Activated CD4-positive, alpha-beta T cell treated with anti-CD3 and anti-CD28 coated beads, Interleukin-2, amount 10 ng/mL, durations not matched to agents 24 days and 14 days (primary cell): ENCODE results near the gene SH2B2. TPM values are rescaled to one million over a fixed set of nuclear protein-coding genes. Genes with fewer than 3 reads are reported as not detected.

Source experiments
- DNase-seq: peaks from one replicate; pipeline ENCODE4 v3.0.0; 2022
- H3K27ac Mint-ChIP-seq: one replicate; pipeline ENCODE4 v1.8.0; 2022; ENCODE audit warnings: mild to moderate bottlenecking, mixed read lengths
- H3K27me3 Mint-ChIP-seq: one replicate; pipeline ENCODE4 v1.8.0; 2022; ENCODE audit warnings: mixed read lengths
- H3K36me3 Mint-ChIP-seq: one replicate; pipeline ENCODE4 v1.8.0; 2022; ENCODE audit warnings: low read depth, mild to moderate bottlenecking, mixed read lengths
- H3K4me1 Mint-ChIP-seq: one replicate; pipeline ENCODE4 v1.8.0; 2021; ENCODE audit warnings: mixed read lengths
- H3K4me3 Mint-ChIP-seq: one replicate; pipeline ENCODE4 v1.8.0; 2022; ENCODE audit warnings: mild to moderate bottlenecking, moderate library complexity, mixed read lengths
- H3K9me3 Mint-ChIP-seq: one replicate; pipeline ENCODE4 v1.8.0; 2021; ENCODE audit warnings: mixed read lengths
- intact Hi-C: fragments of 100-400 bp; cut with micrococcal nuclease; formaldehyde crosslinking; loops from one replicate; pipeline ENCODE4 v1.15.1; 2023
- total RNA-seq: library from RNA; stranded (reverse); gene quantifications from 2 replicates; pipeline ENCODE4 v1.2.3, GENCODE V29; 2022

SH2B2 gene
- total RNA-seq, 1 donor from 2014 or later = 3.1 TPM

- DNase-seq = no peak
- no peaks in the 10 kb centered on the region for H3K4me1 Mint-ChIP-seq
- intact Hi-C loops = no loop called here
- H3K36me3 Mint-ChIP-seq = no peaks in the 10 kb centered on the region
- no peak overlapping the region for H3K27ac Mint-ChIP-seq
- no peak overlapping the region for H3K4me3 Mint-ChIP-seq
- no peaks in the 10 kb centered on the region for H3K9me3 Mint-ChIP-seq
- no peaks in the 10 kb centered on the region for H3K27me3 Mint-ChIP-seq
Observed at GRCh38 chr7:102255916-102256315, 30.8 kb upstream of the SH2B2 start.

- intact Hi-C loops = no loop called here
- Mint-ChIP-seq H3K36me3 (no peaks in the 10 kb centered on the region), H3K4me3 (no peak overlapping the region), H3K4me1 (no peaks in the 10 kb centered on the region), H3K9me3 (no peaks in the 10 kb centered on the region), H3K27me3 (no peaks in the 10 kb centered on the region), H3K27ac (no peak overlapping the region)
- DNase-seq = no peak
Observed at GRCh38 chr7:102258073-102258748, 28.5 kb upstream of the SH2B2 start.

GRCh38 chr7:102258749-102259107, 27.9 kb upstream of the SH2B2 start:
- H3K9me3 Mint-ChIP-seq = no peaks in the 10 kb centered on the region
- no peaks in the 10 kb centered on the region for H3K27me3 Mint-ChIP-seq
- no peaks in the 10 kb centered on the region for H3K4me1 Mint-ChIP-seq
- H3K36me3 Mint-ChIP-seq = no peaks in the 10 kb centered on the region
- H3K4me3 Mint-ChIP-seq = no peak overlapping the region
- no peak overlapping the region for H3K27ac Mint-ChIP-seq
- intact Hi-C loops = no loop called here
- DNase-seq = no peak

GRCh38 chr7:102260856-102261255, 25.8 kb upstream of the SH2B2 start:
- intact Hi-C loops = no loop called here
- Mint-ChIP-seq H3K4me1 (no peaks in the 10 kb centered on the region), H3K4me3 (no peak overlapping the region), H3K27me3 (no peaks in the 10 kb centered on the region), H3K27ac (no peak overlapping the region), H3K36me3 (no peaks in the 10 kb centered on the region), H3K9me3 (no peaks in the 10 kb centered on the region)
- no peak for DNase-seq

GRCh38 chr7:102261451-102261850, 25.2 kb upstream of the SH2B2 start:
- Mint-ChIP-seq H3K36me3 (no peaks in the 10 kb centered on the region), H3K27me3 (no peaks in the 10 kb centered on the region)
- intact Hi-C loops = no loop called here

GRCh38 chr7:102262546-102262945, 24.1 kb upstream of the SH2B2 start:
- Mint-ChIP-seq H3K4me1 (no peaks in the 10 kb centered on the region), H3K27ac (no peak overlapping the region)

More at GRCh38 chr7:102261451-102261850, 25.2 kb upstream of the SH2B2 start:
- Mint-ChIP-seq H3K27ac (no peak overlapping the region), H3K4me1 (no peaks in the 10 kb centered on the region), H3K9me3 (no peaks in the 10 kb centered on the region), H3K4me3 (no peak overlapping the region)
- DNase-seq = no peak

GRCh38 chr7:102264367-102264891, 22.2 kb upstream of the SH2B2 start:
- Mint-ChIP-seq H3K27me3 (no peaks in the 10 kb centered on the region), H3K27ac (no peak overlapping the region), H3K4me1 (no peaks in the 10 kb centered on the region), H3K36me3 (no peaks in the 10 kb centered on the region), H3K4me3 (no peak overlapping the region), H3K9me3 (no peaks in the 10 kb centered on the region)
- DNase-seq = no peak
- intact Hi-C loops = no loop called here

More at GRCh38 chr7:102262546-102262945, 24.1 kb upstream of the SH2B2 start:
- no peaks in the 10 kb centered on the region for H3K36me3 Mint-ChIP-seq
- H3K9me3 Mint-ChIP-seq = no peaks in the 10 kb centered on the region
- intact Hi-C loops = no loop called here
- no peak for DNase-seq
- no peak overlapping the region for H3K4me3 Mint-ChIP-seq
- H3K27me3 Mint-ChIP-seq = no peaks in the 10 kb centered on the region

GRCh38 chr7:102266541-102266940, 20.1 kb upstream of the SH2B2 start:
- no peak overlapping the region for H3K4me3 Mint-ChIP-seq
- no peaks in the 10 kb centered on the region for H3K4me1 Mint-ChIP-seq
- no peak overlapping the region for H3K27ac Mint-ChIP-seq
- H3K36me3 Mint-ChIP-seq = no peaks in the 10 kb centered on the region
- H3K9me3 Mint-ChIP-seq = no peaks in the 10 kb centered on the region
- H3K27me3 Mint-ChIP-seq = no peaks in the 10 kb centered on the region
- intact Hi-C loops = no loop called here
- DNase-seq = no peak

- peaks cover 2% of the 10 kb centered on the region for H3K4me1 Mint-ChIP-seq
- H3K36me3 Mint-ChIP-seq = no peaks in the 10 kb centered on the region
- intact Hi-C loops = no loop called here
- no peak overlapping the region for H3K4me3 Mint-ChIP-seq
- no peak for DNase-seq
- H3K9me3 Mint-ChIP-seq = no peaks in the 10 kb centered on the region
- no peaks in the 10 kb centered on the region for H3K27me3 Mint-ChIP-seq
- H3K27ac Mint-ChIP-seq = no peak overlapping the region
Observed at GRCh38 chr7:102268635-102269034, 18.0 kb upstream of the SH2B2 start.

GRCh38 chr7:102270178-102270887, 16.3 kb upstream of the SH2B2 start:
- DNase-seq = no peak
- intact Hi-C loops = loop anchor here (5.0 kb wide), 1 partner anchor 583 kb away; no protein-coding TSS in a partner anchor
- Mint-ChIP-seq H3K27me3 (no peaks in the 10 kb centered on the region), H3K36me3 (no peaks in the 10 kb centered on the region), H3K9me3 (no peaks in the 10 kb centered on the region), H3K4me1 (peaks cover 2% of the 10 kb centered on the region), H3K27ac (no peak overlapping the region), H3K4me3 (no peak overlapping the region)

- no peaks in the 10 kb centered on the region for H3K9me3 Mint-ChIP-seq
- no peaks in the 10 kb centered on the region for H3K36me3 Mint-ChIP-seq
- H3K27me3 Mint-ChIP-seq = no peaks in the 10 kb centered on the region
- no peak overlapping the region for H3K4me3 Mint-ChIP-seq
- peaks cover 2% of the 10 kb centered on the region for H3K4me1 Mint-ChIP-seq
- intact Hi-C loops = loop anchor here (5.0 kb wide), 1 partner anchor 584 kb away; no protein-coding TSS in a partner anchor
- DNase-seq = no peak
- H3K27ac Mint-ChIP-seq = no peak overlapping the region
Observed at GRCh38 chr7:102271158-102271798, 15.4 kb upstream of the SH2B2 start.

GRCh38 chr7:102272075-102272916, 14.4 kb upstream of the SH2B2 start:
- peaks cover 2% of the 10 kb centered on the region for H3K4me1 Mint-ChIP-seq
- intact Hi-C loops = loop anchor here (1.0 to 5.0 kb wide), 3 partner anchors 585 to 729 kb away; no protein-coding TSS in a partner anchor
- no peak overlapping the region for H3K27ac Mint-ChIP-seq
- no peaks in the 10 kb centered on the region for H3K9me3 Mint-ChIP-seq
- no peak overlapping the region for H3K4me3 Mint-ChIP-seq
- no peaks in the 10 kb centered on the region for H3K36me3 Mint-ChIP-seq
- no peaks in the 10 kb centered on the region for H3K27me3 Mint-ChIP-seq
- peak; percentile 92 for DNase-seq

GRCh38 chr7:102272917-102273748, 13.5 kb upstream of the SH2B2 start:
- intact Hi-C loops = loop anchor here (1.0 to 5.0 kb wide), 3 partner anchors 586 to 730 kb away; no protein-coding TSS in a partner anchor
- no peak overlapping the region for H3K4me3 Mint-ChIP-seq
- H3K4me1 Mint-ChIP-seq = peaks cover 2% of the 10 kb centered on the region
- H3K36me3 Mint-ChIP-seq = no peaks in the 10 kb centered on the region
- no peaks in the 10 kb centered on the region for H3K9me3 Mint-ChIP-seq
- H3K27me3 Mint-ChIP-seq = no peaks in the 10 kb centered on the region
- no peak overlapping the region for H3K27ac Mint-ChIP-seq
- DNase-seq = no peak
